Cardiac muscle cell (in vitro differentiated cells and primary cell): ENCODE measurements around the gene TOP3B. TPM values are rescaled to one million over a fixed set of nuclear protein-coding genes. Genes with fewer than 3 reads are reported as not detected.

Experiments used
- DNase-seq, 2 donors: peaks; one replicate each; pipeline versions ENCODE4 v3.0.0 to v3.0.0-alpha.2; 2010 to 2017; ENCODE audit warnings: low read depth in 1 of 2, low spot score in 1 of 2
- H3K27ac ChIP-seq: fragments of 200-600 bp; sonication (generic); 2 replicates; pipeline ENCODE4 v1.5.1; 2016
- H3K27me3 ChIP-seq: fragments of 200-600 bp; sonication (generic); 2 replicates; pipeline ENCODE4 v1.6.0; 2016; ENCODE audit warnings: control low read depth
- H3K36me3 ChIP-seq: fragments of 200-600 bp; sonication (generic); 2 replicates; pipeline ENCODE4 v1.5.1; 2016; ENCODE audit warnings: control low read depth
- H3K4me1 ChIP-seq: fragments of 200-600 bp; sonication (generic); 2 replicates; pipeline ENCODE4 v1.8.1; 2017; ENCODE audit warnings: low read depth, mild to moderate bottlenecking, mixed run types
- H3K4me3 ChIP-seq: fragments of 200-600 bp; sonication (generic); 2 replicates; pipeline ENCODE4 v1.5.1; 2016; ENCODE audit warnings: mild to moderate bottlenecking
- H3K9me3 ChIP-seq: fragments of 200-600 bp; sonication (generic); 2 replicates; pipeline ENCODE4 v1.5.1; 2017; ENCODE audit warnings: low read depth, mild to moderate bottlenecking, control low read depth
- polyA plus RNA-seq: library from polyadenylated mRNA; unstranded; fragments of >200 nt; fragmentation: Nextera tagmentation; extraction: Ambion mirVana; gene quantifications from 2 replicates; pipeline ENCODE4 v1.2.1, GENCODE V29; 2016
- total RNA-seq: library from RNA; depleted of rRNA; stranded (reverse); fragments of >200 nt; gene quantifications from 2 replicates; pipeline ENCODE4 v1.2.3, GENCODE V29; 2016
- TF ChIP-seq, protein P1 (sequence below): IDR thresholded peaks from 2 replicates; pipeline ENCODE4 v1.5.1; 2012; ENCODE audit warnings: low read depth, mild to moderate bottlenecking, low read length

Gene TOP3B
- total and polyA plus RNA-seq, 2 experiments from 2014 or later = 30.7 to 43.6 TPM

- no peaks in the 10 kb centered on the region for H3K9me3 ChIP-seq
- TF ChIP-seq, protein P1, sequence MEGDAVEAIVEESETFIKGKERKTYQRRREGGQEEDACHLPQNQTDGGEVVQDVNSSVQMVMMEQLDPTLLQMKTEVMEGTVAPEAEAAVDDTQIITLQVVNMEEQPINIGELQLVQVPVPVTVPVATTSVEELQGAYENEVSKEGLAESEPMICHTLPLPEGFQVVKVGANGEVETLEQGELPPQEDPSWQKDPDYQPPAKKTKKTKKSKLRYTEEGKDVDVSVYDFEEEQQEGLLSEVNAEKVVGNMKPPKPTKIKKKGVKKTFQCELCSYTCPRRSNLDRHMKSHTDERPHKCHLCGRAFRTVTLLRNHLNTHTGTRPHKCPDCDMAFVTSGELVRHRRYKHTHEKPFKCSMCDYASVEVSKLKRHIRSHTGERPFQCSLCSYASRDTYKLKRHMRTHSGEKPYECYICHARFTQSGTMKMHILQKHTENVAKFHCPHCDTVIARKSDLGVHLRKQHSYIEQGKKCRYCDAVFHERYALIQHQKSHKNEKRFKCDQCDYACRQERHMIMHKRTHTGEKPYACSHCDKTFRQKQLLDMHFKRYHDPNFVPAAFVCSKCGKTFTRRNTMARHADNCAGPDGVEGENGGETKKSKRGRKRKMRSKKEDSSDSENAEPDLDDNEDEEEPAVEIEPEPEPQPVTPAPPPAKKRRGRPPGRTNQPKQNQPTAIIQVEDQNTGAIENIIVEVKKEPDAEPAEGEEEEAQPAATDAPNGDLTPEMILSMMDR = no peak
- no peaks in the 10 kb centered on the region for H3K36me3 ChIP-seq
- no peaks in the 10 kb centered on the region for H3K27me3 ChIP-seq
- H3K4me3 ChIP-seq = no peak overlapping the region
- no peak for DNase-seq
- no peak overlapping the region for H3K27ac ChIP-seq
- no peaks in the 10 kb centered on the region for H3K4me1 ChIP-seq
Observed at GRCh38 chr22:21909871-21910270, 72.7 kb downstream of the TOP3B start.

DNA sequence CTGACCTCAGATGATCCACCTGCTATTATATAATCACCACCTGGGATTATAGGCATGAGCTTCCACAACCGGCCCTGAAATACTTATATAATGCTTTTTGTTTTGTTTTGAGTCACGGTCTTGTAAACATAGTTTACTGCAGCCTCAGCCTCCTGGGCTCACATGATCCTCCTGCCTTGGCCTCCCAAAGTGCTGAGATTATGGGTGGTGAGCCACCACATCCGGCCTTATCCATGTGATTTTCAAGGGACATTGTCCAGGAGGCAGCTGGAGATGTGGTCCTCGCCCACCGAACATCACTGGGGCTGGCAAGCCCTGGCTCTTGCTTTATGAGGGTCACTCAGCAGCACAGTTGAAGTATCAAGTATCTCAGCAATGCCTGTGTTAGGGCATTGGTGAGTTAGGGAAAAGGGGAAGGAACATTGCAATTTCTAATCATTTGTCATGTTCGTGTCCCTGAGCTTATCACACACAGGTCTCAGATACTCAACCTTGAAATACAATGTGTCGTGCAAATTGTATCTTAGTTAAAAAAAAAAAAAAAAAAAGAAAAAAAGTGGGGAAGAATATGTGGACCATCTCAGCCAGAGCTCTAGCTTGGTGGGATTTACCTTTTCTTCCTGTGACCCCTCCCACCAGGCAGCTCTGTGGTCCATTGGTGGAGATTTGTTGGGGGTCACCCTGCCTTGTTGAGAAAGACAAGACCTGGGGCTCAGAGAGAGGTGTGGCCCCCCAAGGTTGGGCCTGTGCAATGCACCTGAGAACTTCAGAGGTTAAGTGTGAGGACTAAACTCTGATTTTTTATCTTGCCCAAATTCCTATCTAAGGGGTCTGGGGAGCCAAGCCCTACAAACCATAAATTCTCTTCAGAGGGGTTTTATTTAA, 74.7 kb downstream of the TOP3B start:
- TF ChIP-seq, protein P1 = no peak
- no peaks in the 10 kb centered on the region for H3K4me1 ChIP-seq
- no peaks in the 10 kb centered on the region for H3K9me3 ChIP-seq
- H3K36me3 ChIP-seq = no peaks in the 10 kb centered on the region
- DNase-seq = no peak
- no peaks in the 10 kb centered on the region for H3K27me3 ChIP-seq
- H3K4me3 ChIP-seq = no peak overlapping the region
- no peak overlapping the region for H3K27ac ChIP-seq

Other genes starting within 250 kb of the TOP3B start
- 12.2 and 22.4 TPM in 2 replicates for gene YPEL1, start 247.0 kb downstream of the TOP3B start, total RNA-seq
- 20.4 and 39.8 TPM in 2 replicates for gene YPEL1, start 247.0 kb downstream of the TOP3B start, polyA plus RNA-seq
- 32.7 and 73.2 TPM in 2 replicates for gene MAPK1, start 115.1 kb downstream of the TOP3B start, total RNA-seq
- 72.1 and 92.5 TPM in 2 replicates for gene MAPK1, start 115.1 kb downstream of the TOP3B start, polyA plus RNA-seq
- 44.0 and 49.8 TPM in 2 replicates for gene PPM1F, start 29.9 kb downstream of the TOP3B start, total RNA-seq
- gene PPM1F, start 29.9 kb downstream of the TOP3B start, polyA plus RNA-seq = 24.4 and 26.1 TPM in 2 replicates